ENCODE data around the gene MON2.

The MON2 gene

DNA sequence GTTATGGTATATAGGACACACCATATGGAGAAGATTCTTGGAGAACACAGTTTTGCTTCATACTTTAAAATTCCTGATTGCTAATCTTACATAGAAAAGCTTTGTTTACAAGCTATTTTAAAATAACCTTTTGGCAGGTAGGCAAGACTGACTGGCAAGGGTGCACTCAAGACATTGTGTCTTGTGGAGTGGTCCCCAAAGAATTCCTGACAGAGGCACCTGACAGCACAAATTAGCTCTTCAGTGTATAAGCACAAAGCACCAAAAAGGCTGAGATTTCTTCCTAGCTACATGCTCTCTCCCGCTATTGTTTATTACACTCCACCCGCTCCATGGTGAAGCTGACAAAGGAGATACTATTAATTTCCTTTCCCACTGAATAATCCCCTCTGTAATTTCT, 139.4 kb downstream of the MON2 start:
- DNase-seq (ENCODE audit: extremely low read depth in 1 of 2, low read depth in 1 of 2), result no peak

DNA sequence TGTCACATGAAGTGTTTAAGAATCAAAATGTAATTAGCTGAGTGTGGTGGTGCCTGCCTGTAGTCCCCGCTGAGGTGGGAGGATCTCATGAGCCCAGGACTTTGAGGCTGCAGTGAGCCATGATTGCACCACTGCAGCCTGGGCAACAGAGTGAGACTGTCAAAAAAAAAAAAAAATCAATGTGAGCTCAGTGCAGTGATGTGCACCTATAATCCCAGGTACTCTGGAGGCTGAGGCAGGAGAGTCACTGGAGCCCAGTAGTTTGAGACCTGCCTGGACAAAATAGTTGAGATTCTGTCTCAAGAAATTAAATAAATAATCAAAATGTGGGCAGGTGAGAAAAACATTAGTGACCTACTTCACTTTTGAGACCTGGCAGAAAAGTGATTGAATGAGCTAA, 140.0 kb downstream of the MON2 start:
- no peak for DNase-seq (ENCODE audit: extremely low read depth in 1 of 2, low read depth in 1 of 2)

DNA sequence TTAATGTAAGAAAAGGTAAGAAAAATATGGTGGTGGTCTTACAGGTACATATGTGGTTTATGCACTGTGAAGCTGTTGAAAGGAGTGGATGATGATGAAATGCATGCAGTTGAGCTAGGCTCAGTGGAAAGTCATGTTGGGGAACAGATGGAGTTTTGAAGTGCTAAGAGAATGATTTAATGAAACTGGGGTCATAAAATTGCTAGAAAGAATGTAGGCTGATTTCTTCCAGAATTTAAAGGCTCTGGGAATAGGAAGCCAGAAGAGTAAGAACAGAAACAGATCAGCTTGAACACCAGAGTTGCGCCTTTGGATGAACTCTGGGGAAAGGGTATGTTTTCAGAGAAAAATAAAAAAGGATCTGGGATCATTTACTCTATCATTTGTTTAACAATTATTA, 146.5 kb downstream of the MON2 start:
- no peak for DNase-seq (ENCODE audit: extremely low read depth in 1 of 2, low read depth in 1 of 2)

DNA sequence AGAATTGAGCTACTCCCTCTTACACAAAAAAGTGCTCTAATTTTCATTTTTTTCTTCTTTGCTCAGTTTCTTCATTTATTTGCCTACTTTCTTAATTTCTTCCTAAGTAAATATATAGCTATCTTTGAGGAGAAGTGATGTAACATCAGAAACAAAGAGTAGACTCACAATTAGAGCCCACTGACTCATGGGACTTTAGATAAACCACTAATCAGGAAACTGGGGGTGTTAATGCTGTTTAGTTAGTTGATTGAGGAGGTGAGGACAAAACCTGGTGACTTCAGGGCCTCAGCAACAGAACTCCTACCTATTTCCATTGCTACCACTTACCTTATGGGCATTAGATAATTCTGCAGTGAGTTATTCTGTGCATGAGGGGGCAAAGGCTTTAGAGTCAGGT, 151.7 kb downstream of the MON2 start:
- DNase-seq (ENCODE audit: extremely low read depth in 1 of 2, low read depth in 1 of 2), result no peak

DNA sequence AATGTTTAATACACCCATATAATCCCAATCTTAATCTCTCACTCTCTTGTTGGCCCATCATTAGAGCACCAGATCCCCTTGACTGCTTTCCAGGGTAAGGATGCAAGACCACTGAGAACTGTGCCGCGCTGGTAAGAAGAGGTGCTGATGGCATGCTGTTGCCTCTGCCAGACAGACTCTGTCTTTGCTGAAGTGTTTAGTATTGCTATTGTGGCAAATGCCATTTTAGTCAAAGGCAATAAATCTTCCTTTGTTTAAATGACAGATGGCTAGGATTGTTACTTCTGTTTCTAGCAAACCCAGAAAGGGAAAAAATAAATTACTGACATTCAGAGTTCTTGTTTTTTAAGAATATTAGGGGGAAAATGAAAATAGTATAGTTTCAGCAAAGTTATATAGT, 152.3 kb downstream of the MON2 start:
- DNase-seq (ENCODE audit: extremely low read depth in 1 of 2, low read depth in 1 of 2), result no peak

DNA sequence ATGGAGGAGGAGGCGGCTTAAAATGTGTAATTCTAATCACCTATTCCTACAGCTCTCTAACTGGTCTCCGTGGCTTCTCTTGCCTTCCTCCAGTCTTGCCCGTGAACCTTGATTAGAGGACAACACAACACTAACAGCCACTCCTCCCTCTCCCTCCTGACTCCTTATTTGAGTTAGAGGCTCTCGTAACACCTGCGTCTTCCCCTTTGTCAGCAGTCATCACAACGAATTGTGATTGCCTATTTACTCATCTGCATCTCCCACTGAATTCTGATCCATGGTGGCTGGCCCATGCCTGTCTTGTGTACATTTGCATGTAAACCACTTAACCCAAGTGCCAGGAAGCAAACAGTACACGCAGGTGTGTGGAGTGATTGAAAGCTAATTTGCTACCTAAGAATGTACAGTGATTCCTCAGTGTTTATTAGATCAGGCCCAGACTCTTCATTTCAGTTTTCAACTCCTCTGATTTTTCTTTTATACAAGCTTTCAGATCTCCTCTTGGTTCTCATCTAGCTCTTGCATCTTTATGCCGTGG, 154.5 kb downstream of the MON2 start:
- no peak for DNase-seq (ENCODE audit: extremely low read depth in 1 of 2, low read depth in 1 of 2)

DNA sequence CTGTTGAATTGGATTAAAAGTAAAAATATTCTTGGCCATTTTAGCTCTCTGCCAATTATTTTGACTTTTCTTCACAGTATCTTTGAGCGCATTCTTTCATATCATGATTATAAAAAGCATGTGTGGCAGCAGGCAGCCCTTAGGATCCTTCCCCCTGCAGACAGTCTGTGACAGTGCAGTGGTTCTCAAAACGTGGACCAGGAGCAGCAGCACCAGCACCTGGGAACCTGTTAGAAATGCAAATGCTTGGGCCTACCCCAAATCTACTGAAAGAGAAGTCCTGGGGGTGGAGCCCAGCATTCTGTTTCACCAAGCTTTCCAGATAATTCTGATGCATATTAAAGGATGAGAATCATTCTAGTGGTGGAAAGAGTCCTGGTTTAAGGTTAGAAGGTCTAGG, 155.6 kb downstream of the MON2 start:
- DNase-seq (ENCODE audit: extremely low read depth in 1 of 2, low read depth in 1 of 2), result no peak

DNA sequence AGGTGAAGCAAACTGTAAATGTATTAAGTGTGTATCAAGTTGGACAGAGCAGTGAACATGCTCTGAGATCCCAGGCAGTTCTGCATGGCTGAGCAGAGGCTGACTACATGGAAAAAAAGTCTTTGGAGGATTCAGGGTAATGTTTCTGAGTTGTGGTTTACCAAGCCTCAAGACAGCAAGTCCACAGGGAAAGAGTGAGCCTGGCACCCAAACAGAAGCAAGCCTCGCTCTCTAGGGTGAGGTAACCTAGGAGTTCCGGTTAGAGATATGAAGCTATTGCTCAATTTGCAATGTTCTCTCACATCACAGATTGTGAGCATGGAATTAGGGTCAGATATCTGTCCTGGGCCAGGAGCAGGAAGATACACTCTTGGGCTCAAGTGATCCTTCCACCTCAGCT, 158.6 kb downstream of the MON2 start:
- DNase-seq (ENCODE audit: extremely low read depth in 1 of 2, low read depth in 1 of 2), result no peak

DNA sequence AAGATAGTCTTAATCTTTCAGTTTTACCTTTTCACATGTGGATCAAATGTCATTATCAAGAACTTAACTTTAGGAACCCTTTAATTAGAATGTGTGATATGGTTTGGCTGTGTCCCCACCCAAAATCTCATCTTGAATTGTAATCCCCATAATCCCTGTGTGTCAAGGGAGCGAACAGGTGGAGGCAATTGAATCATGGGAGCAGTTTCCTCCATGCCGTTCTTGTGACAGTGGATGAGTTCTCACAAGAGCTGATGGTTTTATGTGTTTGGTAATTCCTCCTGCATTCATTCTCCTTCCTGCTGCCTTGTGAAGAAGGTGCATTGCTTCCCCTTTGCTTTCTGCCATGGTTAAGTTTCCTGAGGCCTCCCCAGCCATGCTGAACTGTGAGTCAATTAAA, 160.6 kb downstream of the MON2 start:
- DNase-seq (ENCODE audit: extremely low read depth in 1 of 2, low read depth in 1 of 2), result no peak

DNA sequence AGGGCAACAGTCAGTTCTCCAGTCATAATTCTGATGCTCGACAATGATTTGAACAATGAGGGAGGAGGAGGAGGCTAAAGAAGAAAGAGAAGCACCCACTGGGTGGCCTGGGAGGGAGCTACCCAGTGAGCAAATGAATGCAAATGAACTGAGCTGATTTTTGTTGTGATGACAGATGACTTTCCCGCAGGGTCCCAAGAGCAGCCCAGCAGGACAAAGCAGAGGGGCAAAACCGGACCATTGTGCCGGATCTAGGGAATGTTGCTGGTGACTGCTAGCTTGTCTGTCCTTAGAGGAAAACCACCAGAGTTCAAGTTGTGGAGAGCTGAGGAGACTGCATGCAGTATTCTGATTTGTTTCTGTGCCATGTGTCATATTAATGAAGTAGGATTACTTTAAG, 162.8 kb downstream of the MON2 start:
- no peak for DNase-seq (ENCODE audit: extremely low read depth in 1 of 2, low read depth in 1 of 2)

DNA sequence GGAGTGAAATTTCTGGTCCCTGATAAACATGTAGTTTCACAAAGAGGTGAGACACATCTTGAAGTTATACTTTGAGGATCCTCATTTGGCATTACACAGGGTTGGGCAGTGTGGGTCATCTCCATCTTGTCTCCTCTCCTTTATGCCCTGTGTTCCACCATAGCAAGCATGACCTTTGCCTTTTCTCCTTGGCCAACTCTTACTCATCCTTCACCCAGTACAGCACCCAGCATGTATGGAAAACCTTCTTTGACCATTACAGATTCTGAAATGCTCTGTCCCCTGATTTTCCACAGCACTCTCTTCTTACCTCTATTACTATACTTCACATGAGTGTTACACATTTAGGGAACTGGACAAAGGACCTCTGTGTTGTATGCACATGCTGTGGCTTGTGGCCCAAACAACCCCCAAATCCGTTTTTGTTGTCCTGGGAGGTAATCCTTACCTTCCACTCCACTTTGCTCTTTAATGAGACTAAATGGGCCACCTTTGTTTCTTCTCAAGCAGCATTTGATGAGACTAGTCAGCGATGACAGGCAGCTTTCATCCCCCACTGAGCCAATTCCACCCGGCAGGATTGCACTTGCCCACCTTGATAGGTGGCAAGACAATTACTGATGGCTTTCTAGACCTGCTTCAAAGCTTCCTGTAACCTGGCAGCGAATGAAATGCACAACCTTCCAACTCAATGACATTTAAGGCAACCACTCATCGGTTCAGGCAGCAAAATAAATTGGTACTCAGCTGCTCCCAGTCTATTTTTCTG, 163.5 kb downstream of the MON2 start:
- no peak for DNase-seq (ENCODE audit: extremely low read depth in 1 of 2, low read depth in 1 of 2)

DNA sequence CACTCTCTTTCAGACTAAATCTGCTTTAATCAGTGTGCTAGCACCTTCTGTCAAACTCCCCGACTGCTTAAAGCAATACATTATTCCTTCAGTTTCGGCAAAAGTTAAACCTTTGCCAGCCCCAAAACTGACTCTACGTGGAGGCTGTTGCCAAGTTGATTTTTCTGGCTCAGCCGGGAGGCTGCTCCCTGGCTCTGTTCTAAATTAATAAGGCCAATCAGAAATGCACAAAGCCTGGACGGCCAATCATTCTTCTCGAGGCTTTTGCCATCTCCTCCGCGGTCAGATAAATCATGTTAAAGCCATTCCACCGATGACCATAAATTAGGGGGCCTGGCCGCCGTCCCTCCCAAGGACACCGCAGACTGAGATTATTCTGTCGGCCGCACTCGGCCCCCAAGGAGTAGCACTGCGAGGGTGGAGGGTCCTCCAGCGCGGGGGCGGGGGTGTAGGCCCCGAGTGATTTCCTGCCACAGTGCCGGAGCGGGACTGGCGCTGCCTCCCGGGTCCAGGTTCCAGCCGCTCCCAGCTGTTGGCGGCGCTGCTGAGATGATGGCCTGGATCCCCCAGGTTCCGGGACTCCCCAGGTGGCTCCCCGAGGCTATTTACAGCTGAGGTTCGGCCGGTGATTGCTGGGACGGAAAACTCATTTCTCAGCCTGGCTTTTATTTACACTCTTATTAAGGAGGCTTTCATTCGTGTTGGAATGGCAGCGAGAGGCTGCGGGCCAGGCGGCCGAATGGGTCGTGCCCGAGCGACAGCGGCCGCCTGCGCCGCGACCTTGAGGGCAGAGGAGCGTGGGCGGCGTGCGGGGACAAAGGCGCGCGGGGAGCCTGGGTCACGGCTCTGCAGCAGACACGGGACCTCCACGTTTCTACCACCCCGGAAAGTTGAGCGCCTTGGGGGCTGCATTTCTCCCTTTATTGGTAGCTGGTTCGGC, 165.1 kb downstream of the MON2 start:
- no peak for DNase-seq (ENCODE audit: extremely low read depth in 1 of 2, low read depth in 1 of 2)

DNA sequence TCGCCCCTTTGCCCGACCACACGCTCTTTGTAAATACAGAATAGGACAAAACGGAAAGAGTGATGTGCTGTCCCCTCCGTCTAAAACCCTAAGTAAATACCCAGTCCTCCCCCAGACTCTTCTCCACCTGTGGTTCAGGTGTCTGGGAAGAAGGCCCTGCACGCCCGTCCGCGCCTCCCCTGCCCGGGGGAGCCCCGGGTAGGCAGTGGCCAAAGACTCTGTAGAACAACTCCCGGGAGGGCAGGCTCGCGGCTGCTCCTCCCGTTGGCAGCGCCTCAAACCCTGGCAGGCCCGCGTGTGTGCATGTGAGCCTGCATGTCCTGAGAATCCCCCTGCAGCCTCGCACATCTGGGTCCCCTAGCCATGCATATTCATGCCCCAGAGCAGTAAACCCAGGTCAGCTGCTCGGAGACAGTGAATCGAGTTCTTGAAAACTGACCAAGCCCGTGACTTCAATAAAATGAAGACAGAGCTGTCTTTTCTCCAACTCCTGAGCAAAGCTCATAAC, 165.8 kb downstream of the MON2 start:
- DNase-seq (ENCODE audit: extremely low read depth in 1 of 2, low read depth in 1 of 2), result no peak

DNA sequence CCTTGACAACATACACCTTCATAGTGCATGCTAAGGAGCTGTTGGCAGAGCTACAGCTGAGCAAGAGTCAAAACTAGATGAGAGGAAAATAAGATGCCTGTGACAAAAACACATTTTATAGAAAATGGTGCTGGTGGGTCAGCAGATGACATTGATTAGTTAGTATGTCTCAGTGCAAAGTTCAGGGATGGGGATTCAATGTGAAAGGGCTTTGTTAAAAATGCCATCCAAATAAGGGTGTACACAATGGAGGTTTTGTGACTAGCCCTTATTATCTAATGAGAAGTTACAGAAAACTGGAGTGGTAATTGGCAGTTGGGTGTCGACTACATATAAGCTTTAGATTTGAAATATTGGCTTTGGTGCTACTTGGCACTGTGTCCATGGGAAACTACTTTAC, 169.0 kb downstream of the MON2 start:
- no peak for DNase-seq (ENCODE audit: extremely low read depth in 1 of 2, low read depth in 1 of 2)

DNA sequence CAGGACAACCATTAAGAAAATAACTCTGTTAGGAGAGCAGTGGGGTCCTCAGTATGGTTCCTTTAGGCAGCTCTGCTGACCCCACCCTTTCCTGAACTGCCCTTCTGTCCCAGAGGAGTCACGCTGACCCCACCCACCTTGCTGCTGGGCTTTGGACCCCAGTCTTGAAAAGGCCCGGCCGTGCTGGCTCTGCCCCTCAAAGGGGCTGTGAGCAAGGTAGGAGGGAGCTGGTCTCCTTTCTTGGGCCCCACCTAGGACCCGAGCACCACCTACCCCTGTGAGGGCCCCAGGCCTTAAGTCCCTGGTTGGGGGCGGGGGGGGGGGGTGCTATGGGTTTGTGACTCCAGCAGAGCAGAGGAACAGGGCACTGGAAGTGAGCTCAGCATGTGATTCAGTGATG, 171.1 kb downstream of the MON2 start:
- no peak for DNase-seq (ENCODE audit: extremely low read depth in 1 of 2, low read depth in 1 of 2)

DNA sequence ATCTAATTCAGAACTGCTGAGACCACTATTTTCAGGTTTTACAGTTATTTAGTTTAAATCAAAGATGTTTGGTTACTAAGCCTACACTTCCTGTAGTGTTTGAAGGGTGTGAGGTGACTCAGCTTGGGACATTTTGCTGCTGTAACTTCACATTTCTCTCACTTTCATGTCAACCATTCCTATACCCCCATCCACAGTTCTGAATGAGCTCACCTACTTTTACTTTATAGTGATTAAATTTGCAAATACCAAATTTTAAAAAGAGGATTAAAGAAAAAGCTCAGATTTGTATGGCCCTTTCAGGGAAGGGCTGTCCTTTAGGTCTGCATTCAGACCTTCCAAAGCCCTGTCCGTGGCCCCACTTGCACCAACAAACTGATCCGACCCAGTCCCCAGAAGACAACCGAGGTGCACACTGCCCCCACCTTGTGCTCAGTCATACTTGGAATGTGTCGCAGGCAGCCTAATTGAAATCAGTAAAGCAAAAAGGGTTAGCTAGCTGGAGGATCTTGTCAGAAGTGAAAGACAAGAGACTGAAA, 174.4 kb downstream of the MON2 start:
- no peak for DNase-seq (ENCODE audit: extremely low read depth in 1 of 2, low read depth in 1 of 2)

DNA sequence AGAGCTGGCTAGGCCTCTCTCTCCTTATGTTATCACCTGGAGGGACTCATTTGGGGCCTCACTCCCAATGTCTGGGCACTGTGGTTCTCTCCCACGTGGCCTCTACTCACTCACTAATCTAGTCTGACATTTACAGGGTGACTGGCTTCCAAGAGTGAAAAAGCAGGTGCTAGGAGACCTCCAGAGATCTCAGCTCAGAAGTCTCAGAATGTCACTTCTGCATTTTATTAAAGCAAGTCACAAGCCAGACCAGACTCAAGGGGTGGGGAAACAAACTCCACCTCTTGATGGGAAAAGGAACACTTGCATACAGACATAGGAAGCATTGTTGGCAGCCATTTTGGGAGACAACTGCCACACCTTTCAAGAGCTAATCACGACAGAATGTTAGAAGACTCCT, 175.9 kb downstream of the MON2 start:
- DNase-seq (ENCODE audit: extremely low read depth in 1 of 2, low read depth in 1 of 2), result no peak

DNA sequence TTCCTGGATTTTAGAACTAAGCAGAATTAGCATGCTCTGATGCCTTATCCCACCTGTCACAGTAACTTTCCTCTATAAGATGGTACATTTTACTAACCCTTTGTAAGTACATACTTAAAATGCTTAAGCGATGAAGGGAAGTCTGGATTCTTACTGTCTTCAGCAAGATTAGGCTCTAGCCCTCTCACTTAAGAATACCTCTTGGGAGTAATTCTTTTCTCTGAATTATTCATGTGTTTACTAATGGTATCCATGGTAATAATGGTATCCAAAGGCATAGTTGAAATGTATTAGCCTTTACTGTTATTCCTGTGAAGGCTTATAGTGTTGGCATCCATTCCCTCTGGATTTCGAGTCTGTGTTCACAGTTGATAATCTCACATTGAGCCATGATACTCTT, 176.9 kb downstream of the MON2 start:
- no peak for DNase-seq (ENCODE audit: extremely low read depth in 1 of 2, low read depth in 1 of 2)

DNA sequence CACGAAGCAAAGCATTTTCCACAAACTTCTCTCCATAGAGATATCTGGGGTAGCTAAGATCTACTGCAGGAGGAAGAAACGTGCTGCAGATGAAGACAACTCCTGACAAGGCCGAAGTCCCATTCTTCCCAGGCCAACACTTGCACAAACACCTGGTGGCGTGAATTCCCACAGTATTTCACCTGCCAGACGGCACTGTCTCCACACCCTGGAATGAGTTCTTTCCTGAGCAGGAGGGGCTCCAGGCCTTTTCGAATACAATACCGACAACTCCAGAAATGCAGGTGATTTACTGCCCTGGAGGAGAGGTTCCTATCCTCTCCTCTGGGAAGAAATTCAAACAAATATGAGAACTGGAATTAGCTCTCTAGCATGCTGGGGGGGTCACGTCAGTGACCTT, 179.9 kb downstream of the MON2 start:
- DNase-seq (ENCODE audit: extremely low read depth in 1 of 2, low read depth in 1 of 2), result no peak

DNA sequence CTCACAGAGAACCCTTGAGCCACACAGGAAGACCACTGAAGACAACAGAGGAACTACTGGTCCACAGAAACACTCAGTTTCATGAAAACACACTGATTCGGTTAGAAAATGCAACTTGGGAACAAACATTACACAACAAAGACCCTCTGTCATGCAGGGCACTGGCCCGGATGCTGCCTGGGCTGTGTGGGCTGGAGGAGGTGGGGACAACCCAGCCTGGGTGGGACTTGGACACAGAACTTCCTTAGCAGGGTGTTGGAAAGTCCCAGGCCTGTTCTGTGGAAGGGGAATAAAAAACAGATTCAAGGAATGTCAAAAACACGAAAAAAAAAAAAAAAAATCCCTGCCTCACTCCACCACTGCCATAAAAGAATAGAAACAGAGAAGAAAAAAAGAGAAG, 181.0 kb downstream of the MON2 start:
- no peak for DNase-seq (ENCODE audit: extremely low read depth in 1 of 2, low read depth in 1 of 2)

DNA sequence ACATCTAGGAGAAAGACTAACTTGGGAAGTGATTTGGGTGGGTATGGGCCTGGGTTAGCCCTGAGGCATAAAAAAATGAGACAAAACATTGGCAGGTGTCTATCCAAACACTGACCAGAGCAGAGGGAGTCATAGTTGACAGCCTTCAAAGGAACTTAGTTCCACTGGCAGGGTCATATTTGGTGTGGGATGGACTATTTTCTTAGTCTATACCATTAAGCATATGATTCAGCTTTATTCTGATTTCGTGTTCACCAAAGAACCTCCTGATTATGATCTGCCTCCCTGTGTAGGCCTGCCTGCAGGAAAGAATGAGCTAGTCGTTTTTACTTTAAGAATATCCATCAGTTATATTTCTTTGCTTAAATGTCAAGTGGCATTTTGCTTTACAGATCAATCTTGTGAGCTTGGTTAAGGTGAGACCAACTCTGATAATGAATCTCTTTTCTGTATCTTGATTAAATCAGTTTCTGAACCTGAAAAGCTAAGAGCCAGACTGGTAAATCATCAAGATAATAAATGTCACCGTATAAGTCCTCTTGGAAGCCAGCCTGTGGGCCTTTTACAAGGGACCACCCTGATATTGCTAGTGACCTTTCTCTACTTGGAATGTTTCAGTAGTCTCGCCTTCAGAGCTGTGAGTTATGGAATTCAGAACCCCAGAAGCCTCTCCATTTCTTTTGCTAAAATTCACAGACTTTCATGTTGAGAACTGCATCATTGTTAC, 182.9 kb downstream of the MON2 start:
- DNase-seq (ENCODE audit: extremely low read depth in 1 of 2, low read depth in 1 of 2), result no peak

Measured in activated CD8-positive, alpha-beta memory T cell treated with anti-CD3 and anti-CD28 coated beads for 1 hour (primary cell).